Peyer's patch (tissue), 4 donors: ENCODE results near the gene ZCCHC3.

ENCODE experiments used
- CTCF ChIP-seq, 6 experiments: fragments of 450-650 bp in 4 of 6; fragments of 200-600 bp in 2 of 6; sonication (generic) in 1 of 6; IDR thresholded peaks; one replicate each; pipeline ENCODE4 v1.5.1; 2017 to 2019; ENCODE audit warnings: antibody characterized with exemption in 6 of 6, mild to moderate bottlenecking in 3 of 6, moderate library complexity in 1 of 6
- POLR2A ChIP-seq, 2 donors: fragments of 450-650 bp; IDR thresholded peaks; one replicate each; pipeline ENCODE4 v1.5.1; 2017; ENCODE audit warnings: antibody characterized with exemption in 2 of 2, mild to moderate bottlenecking in 2 of 2, moderate library complexity in 2 of 2

GRCh38 chr20:270517-270916 is 26.9 kb upstream of the ZCCHC3 start:
- TF ChIP-seq CTCF (IDR thresholded peaks at IDR 0.05) (no peak), POLR2A (IDR thresholded peaks at IDR 0.05) (no peak)
